ENCODE results near the gene UGT1A6. TPM values are rescaled to one million over a fixed set of nuclear protein-coding genes. Genes with fewer than 3 reads are reported as not detected.

UGT1A6 gene
- polyA plus RNA-seq, 1 of the 3 experiments (the other 2 are of a cell fraction), result not detected

- CTCF ChIA-PET, result interaction anchor here (0.5 kb wide), 1 partner anchor 319 kb away, joined by 3 read pairs; no protein-coding TSS in a partner anchor
- POLR2A ChIA-PET, result no interaction called here
- no peak overlapping the region for H3K4me2 ChIP-seq
- no peaks in the 10 kb centered on the region for H3K27me3 ChIP-seq (ENCODE audit: insufficient read depth)
- TF ChIP-seq MEF2A (IDR thresholded peaks at IDR 0.05; ENCODE audit: borderline replicate concordance, low read depth), result no peak
- no peak for TF ChIP-seq IRF3 (IDR thresholded peaks at IDR 0.05; ENCODE audit: low read depth, low read length)
- no peak for TF ChIP-seq USF1 (IDR thresholded peaks at IDR 0.05; ENCODE audit: borderline replicate concordance, low read depth)
- TF ChIP-seq ELF1 (IDR thresholded peaks at IDR 0.05), result no peak
- H3K27ac ChIP-seq (ENCODE audit: low read depth in 2 of 2, low read length in 1 of 2), result no peak overlapping the region
- H3K36me3 ChIP-seq (replicated peaks in 1 of 2; ENCODE audit: control insufficient read depth in 1 of 2, insufficient read depth in 2 of 2, low read length in 1 of 2), result no peaks in the 10 kb centered on the region
- H3F3A ChIP-seq (replicated peaks; ENCODE audit: insufficient read depth), result no peaks in the 10 kb centered on the region
- H3K4me1 ChIP-seq (ENCODE audit: control insufficient read depth in 1 of 2, insufficient read depth in 2 of 2, low read depth in 1 of 2, low read length in 1 of 2), result no peaks in the 10 kb centered on the region
- no peak for DNase-seq
- no peak overlapping the region for H3K9ac ChIP-seq
- no peaks in the 10 kb centered on the region for H3K79me2 ChIP-seq (ENCODE audit: insufficient read depth)
- no peak overlapping the region for H2AFZ ChIP-seq (ENCODE audit: low read depth)
- H3K9me3 ChIP-seq, result no peaks in the 10 kb centered on the region
- no peaks in the 10 kb centered on the region for H4K20me1 ChIP-seq (ENCODE audit: insufficient read depth)
- no peaks in the 10 kb centered on the region for H3K9me2 ChIP-seq
- H3K4me3 ChIP-seq (ENCODE audit: low read depth in 2 of 2, low read length in 1 of 2), result no peak overlapping the region
Measured at GRCh38 chr2:233758141-233758540, 65.5 kb downstream of the UGT1A6 start.

- H3K4me1 ChIP-seq (ENCODE audit: control insufficient read depth in 1 of 2, insufficient read depth in 2 of 2, low read depth in 1 of 2, low read length in 1 of 2), result no peaks in the 10 kb centered on the region
- H4K20me1 ChIP-seq (ENCODE audit: insufficient read depth), result no peaks in the 10 kb centered on the region
- H3K4me2 ChIP-seq, result no peak overlapping the region
- H3K79me2 ChIP-seq (ENCODE audit: insufficient read depth), result no peaks in the 10 kb centered on the region
- CTCF ChIA-PET, result no interaction called here
- H3K27me3 ChIP-seq (ENCODE audit: insufficient read depth), result no peaks in the 10 kb centered on the region
- no peaks in the 10 kb centered on the region for H3F3A ChIP-seq (replicated peaks; ENCODE audit: insufficient read depth)
- no peaks in the 10 kb centered on the region for H3K9me2 ChIP-seq
- no peak overlapping the region for H3K4me3 ChIP-seq (ENCODE audit: low read depth in 2 of 2, low read length in 1 of 2)
- WGBS (ENCODE audit: low lambda C conversion rate), result 72% methylated on average over 2 of the region's 2 CpGs
- H3K36me3 ChIP-seq (replicated peaks in 1 of 2; ENCODE audit: control insufficient read depth in 1 of 2, insufficient read depth in 2 of 2, low read length in 1 of 2), result no peaks in the 10 kb centered on the region
- H3K9ac ChIP-seq, result no peak overlapping the region
- H3K9me3 ChIP-seq, result no peaks in the 10 kb centered on the region
- no peak overlapping the region for H2AFZ ChIP-seq (ENCODE audit: low read depth)
- TF ChIP-seq YY1 (IDR thresholded peaks at IDR 0.05; ENCODE audit: low read depth) (no peak), FOSL2 (IDR thresholded peaks at IDR 0.05; ENCODE audit: borderline replicate concordance, low read depth) (no peak), IRF3 (IDR thresholded peaks at IDR 0.05; ENCODE audit: low read depth, low read length) (no peak), PBX3 (IDR thresholded peaks at IDR 0.05) (no peak), POLR2AphosphoS5 (IDR thresholded peaks at IDR 0.05; ENCODE audit: low read depth, low read length) (no peak), REST (IDR thresholded peaks at IDR 0.05; ENCODE audit: low read depth, low read length) (no peak), ELF1 (IDR thresholded peaks at IDR 0.05) (no peak), FOXJ3 (CRISPR knock-in tag; IDR thresholded peaks at IDR 0.05) (no peak), MAX (IDR thresholded peaks at IDR 0.05; ENCODE audit: low read depth) (no peak), EP300 (IDR thresholded peaks at IDR 0.05; ENCODE audit: borderline replicate concordance in 1 of 2, low read depth in 1 of 2, low read length in 1 of 2) (no peak), RXRA (IDR thresholded peaks at IDR 0.05; ENCODE audit: borderline replicate concordance, low read depth) (no peak), TCF12 (IDR thresholded peaks at IDR 0.05) (no peak)
- H3K27ac ChIP-seq (ENCODE audit: low read depth in 2 of 2, low read length in 1 of 2), result no peak overlapping the region
- POLR2A ChIA-PET, result no interaction called here
- DNase-seq, result no peak
Measured at GRCh38 chr2:233758849-233759248, 66.2 kb downstream of the UGT1A6 start.

Measured in SK-N-SH (cell line).